Epithelial cell of esophagus (primary cell): ENCODE data around the gene STARD6.

Experiments used
- DNase-seq: peaks from one replicate; pipeline ENCODE4 v3.0.0; 2010; ENCODE audit warnings: low read depth
- H3K4me3 ChIP-seq: 2 replicates; pipeline ENCODE4 v1.5.1; 2011; ENCODE audit warnings: mild to moderate bottlenecking, low read length, control low read depth
- TF ChIP-seq, protein P1 (sequence below): IDR thresholded peaks from 2 replicates; pipeline ENCODE4 v1.5.1; 2011; ENCODE audit warnings: low read depth, mild to moderate bottlenecking, low read length, control low read depth, inconsistent platforms; ENCODE audit not compliant: insufficient read depth; ENCODE audit errors: missing control alignments

STARD6 gene

DNA sequence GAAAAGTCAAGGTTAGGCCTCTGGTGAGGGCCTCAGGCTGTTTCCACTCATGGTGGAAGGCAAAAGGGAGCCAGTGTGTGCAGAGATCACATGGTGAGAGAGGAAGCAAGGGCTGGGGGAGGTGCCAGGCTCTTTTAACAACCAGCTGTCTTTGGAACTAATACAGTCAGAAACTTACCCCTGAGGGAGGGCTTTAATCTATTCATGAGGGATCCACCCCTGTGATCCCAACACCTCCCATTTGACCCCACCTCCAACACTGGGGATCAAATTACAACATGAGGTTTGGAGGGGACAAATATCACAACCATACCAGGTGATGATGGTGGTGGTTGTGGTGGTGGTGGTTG lies 77.5 kb downstream of the STARD6 start:
- TF ChIP-seq, protein P1, sequence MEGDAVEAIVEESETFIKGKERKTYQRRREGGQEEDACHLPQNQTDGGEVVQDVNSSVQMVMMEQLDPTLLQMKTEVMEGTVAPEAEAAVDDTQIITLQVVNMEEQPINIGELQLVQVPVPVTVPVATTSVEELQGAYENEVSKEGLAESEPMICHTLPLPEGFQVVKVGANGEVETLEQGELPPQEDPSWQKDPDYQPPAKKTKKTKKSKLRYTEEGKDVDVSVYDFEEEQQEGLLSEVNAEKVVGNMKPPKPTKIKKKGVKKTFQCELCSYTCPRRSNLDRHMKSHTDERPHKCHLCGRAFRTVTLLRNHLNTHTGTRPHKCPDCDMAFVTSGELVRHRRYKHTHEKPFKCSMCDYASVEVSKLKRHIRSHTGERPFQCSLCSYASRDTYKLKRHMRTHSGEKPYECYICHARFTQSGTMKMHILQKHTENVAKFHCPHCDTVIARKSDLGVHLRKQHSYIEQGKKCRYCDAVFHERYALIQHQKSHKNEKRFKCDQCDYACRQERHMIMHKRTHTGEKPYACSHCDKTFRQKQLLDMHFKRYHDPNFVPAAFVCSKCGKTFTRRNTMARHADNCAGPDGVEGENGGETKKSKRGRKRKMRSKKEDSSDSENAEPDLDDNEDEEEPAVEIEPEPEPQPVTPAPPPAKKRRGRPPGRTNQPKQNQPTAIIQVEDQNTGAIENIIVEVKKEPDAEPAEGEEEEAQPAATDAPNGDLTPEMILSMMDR, result no peak
- no peak for DNase-seq
- no peak overlapping the region for H3K4me3 ChIP-seq

DNA sequence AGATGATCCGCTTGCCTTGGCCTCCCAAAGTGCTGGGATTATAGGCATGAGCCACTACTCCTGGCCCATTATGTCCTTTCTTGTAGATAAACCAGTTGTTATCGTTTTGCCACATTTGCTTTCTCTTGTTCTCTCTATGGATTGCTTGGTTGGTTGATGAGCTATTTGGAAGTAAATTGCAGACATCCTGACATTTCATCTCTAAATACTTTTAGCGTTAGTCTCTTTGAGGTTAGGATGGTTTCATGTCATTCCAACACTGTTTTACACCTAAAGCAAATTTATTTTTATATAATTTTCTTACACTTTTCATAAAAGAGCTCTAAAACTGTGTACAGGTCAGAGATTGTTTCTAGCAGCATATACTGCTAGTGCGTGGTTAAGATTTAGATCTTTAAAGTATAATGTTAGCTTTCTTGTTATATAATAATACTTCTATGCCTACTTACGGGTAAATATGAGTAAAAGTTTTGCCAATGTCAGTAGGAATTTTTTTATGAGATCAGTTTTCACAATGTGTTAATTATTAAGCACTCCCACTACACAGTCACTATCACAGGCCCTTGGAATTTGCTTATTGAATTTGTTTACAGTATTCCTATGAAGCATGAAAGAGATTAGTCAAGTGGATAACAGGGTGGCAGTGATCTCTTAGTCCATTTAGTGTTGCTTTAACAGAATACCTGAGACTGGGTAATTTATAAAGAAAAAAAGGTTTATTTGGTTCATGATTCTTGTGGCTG lies 78.0 kb downstream of the STARD6 start:
- no peak overlapping the region for H3K4me3 ChIP-seq
- no peak for DNase-seq
- TF ChIP-seq, protein P1, result no peak

DNA sequence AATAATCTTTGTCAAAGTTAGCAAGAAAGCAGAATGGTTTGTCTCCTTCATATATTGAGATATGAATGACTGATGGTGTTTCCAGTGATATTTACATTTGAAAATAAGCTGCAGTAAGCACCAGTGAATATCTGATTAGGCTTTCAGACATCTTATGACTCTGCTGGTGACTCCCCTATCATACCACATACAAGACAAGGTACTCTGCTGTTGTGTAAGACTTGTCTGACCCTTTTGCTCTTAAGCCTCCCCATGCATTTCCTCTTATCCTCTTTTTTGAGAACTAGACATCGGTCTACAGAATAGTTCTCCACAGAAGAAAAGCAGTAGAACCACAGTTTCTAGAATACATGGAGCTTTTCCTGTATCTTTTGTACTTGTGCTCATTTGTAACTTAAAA lies 79.0 kb downstream of the STARD6 start:
- TF ChIP-seq, protein P1, result no peak
- H3K4me3 ChIP-seq, result no peak overlapping the region
- no peak for DNase-seq

DNA sequence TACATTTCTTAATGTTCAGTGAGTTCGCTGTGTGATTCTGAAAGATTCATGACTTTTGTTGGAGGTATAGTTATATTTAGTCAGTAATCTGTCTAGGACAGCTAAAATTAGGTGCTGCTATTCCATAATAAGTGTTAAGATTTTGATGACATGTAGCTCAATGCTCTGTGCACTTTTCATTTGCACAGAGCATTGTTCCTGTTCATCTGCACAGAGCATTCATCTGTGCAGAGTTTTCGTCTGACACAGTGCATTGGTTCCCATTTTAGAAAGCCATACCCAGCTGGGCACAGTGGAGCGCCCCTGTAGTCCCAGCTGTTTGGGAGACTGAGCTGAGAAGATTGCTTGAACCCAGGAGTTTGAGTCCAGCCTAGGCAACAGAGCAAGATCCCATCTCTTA lies 79.8 kb downstream of the STARD6 start:
- DNase-seq, result no peak
- TF ChIP-seq, protein P1, result no peak
- H3K4me3 ChIP-seq, result no peak overlapping the region
